HepG2 (cell line): ENCODE results near the gene KRT79. TPM values are rescaled to one million over a fixed set of nuclear protein-coding genes. Genes with fewer than 3 reads are reported as not detected.

Experiments used
- ATAC-seq: fragments of 200-7000 bp; cut with Tn5 transposase; 3 replicates; pipeline ENCODE4 v1.9.1; 2020; ENCODE audit warnings: mild to moderate bottlenecking, moderate library complexity
- Bru-seq: library from RNA; stranded (reverse); fragments of 400-500 nt; gene quantifications from one replicate; lab custom pipeline; 2021; lab: Mats Ljungman, UMichigan
- BruChase-seq, 2 experiments: library from RNA; stranded (reverse); fragments of 400-500 nt; gene quantifications; one replicate each; lab custom pipeline; 2021; lab: Mats Ljungman, UMichigan
- BruUV-seq: library from RNA; stranded (reverse); fragments of 400-500 nt; replicated peaks from 2 replicates; lab custom pipeline; 2021; lab: Mats Ljungman, UMichigan
- CTCF ChIA-PET: fragments of 300-600 bp; formaldehyde crosslinking; extraction: SDS; loops from one replicate; lab custom pipeline; 2021; ENCODE audit warnings: low total read pairs, inconsistent platforms, low intra/inter-chr PET ratio; lab: Yijun Ruan, JAX
- POLR2A ChIA-PET: fragments of 350-600 bp; sonication (Branson Sonifier 250); formaldehyde crosslinking; loops from one replicate; lab custom pipeline; 2020; ENCODE audit warnings: antibody characterized with exemption, inconsistent platforms; lab: Yijun Ruan, JAX
- DNase-seq: peaks from one replicate; pipeline ENCODE4 v3.0.0-alpha.2; 2015; ENCODE audit warnings: low spot score
- FAIRE-seq: peaks from 3 replicates; lab custom pipeline; 2011; peaks lifted over from hg19 to GRCh38; lab: Jason Lieb, UNC
- H2AFZ ChIP-seq: one replicate; pipeline ENCODE4 v1.6.1; 2011; ENCODE audit warnings: low read length, inconsistent platforms
- H3K27ac ChIP-seq: fragments of 300-600 bp; 3 replicates; pipeline ENCODE4 v1.8.0; 2011; ENCODE audit warnings: mixed run types, mild to moderate bottlenecking, mixed read lengths, low read length, inconsistent platforms; ENCODE audit not compliant: insufficient read depth; ENCODE audit errors: extremely low read length
- H3K27me3 ChIP-seq, 2 experiments: fragments of 200-600 bp in 1 of 2; 2 replicates in 1 of 2; 3 replicates in 1 of 2; pipeline versions ENCODE4 v1.6.0 to v1.8.0; 2011; ENCODE audit warnings: low read length in 2 of 2, mild to moderate bottlenecking in 2 of 2, moderate library complexity in 2 of 2, inconsistent platforms in 1 of 2; ENCODE audit not compliant: insufficient read depth in 2 of 2, control insufficient read depth in 1 of 2
- H3K36me3 ChIP-seq, 2 experiments: fragments of 200-600 bp in 1 of 2; replicated peaks in 1 of 2; 2 replicates in 1 of 2; 3 replicates in 1 of 2; pipeline versions ENCODE4 v1.5.1 to v1.8.0; 2011; ENCODE audit warnings: low read length in 2 of 2, inconsistent platforms in 1 of 2; ENCODE audit not compliant: insufficient read depth in 2 of 2, control insufficient read depth in 1 of 2
- H3K4me1 ChIP-seq: 2 replicates; pipeline ENCODE4 v1.5.1; 2012; ENCODE audit warnings: low read length, inconsistent platforms; ENCODE audit not compliant: insufficient read depth
- H3K4me2 ChIP-seq: 2 replicates; pipeline ENCODE4 v1.6.0; 2011; ENCODE audit warnings: low read depth, low read length, inconsistent platforms
- H3K4me3 ChIP-seq, 3 experiments: fragments of 200-600 bp in 1 of 3; sonication (generic), shearing (Covaris generic) in 1 of 3; replicated peaks in 1 of 3; 2 replicates each; pipeline ENCODE4 v1.5.1; 2011 to 2016; ENCODE audit warnings: low read length in 3 of 3, inconsistent platforms in 2 of 3, low read depth in 2 of 3, mild to moderate bottlenecking in 2 of 3, control low read depth in 1 of 3, mixed read lengths in 1 of 3; ENCODE audit not compliant: insufficient read depth in 1 of 3
- H3K79me2 ChIP-seq: one replicate; pipeline ENCODE4 v1.6.1; 2011; ENCODE audit warnings: low read length, inconsistent platforms; ENCODE audit not compliant: insufficient read depth
- H3K9ac ChIP-seq: 2 replicates; pipeline ENCODE4 v1.6.0; 2011; ENCODE audit warnings: mild to moderate bottlenecking, low read depth, low read length, inconsistent platforms; ENCODE audit not compliant: insufficient read depth
- H3K9me3 ChIP-seq: 2 replicates; pipeline ENCODE4 v1.5.1; 2012; ENCODE audit warnings: mild to moderate bottlenecking, low read length
- H4K20me1 ChIP-seq: 2 replicates; pipeline ENCODE4 v1.6.0; 2011; ENCODE audit warnings: inconsistent platforms, mild to moderate bottlenecking, low read length, moderate library complexity; ENCODE audit not compliant: insufficient read depth
- PAX8 ChIP-seq: sonication (generic); formaldehyde crosslinking; IDR thresholded peaks from 2 replicates; pipeline ENCODE4 v1.8.0; 2022; ENCODE audit warnings: mild to moderate bottlenecking, missing genetic modification reagents, borderline replicate concordance
- RFX5 ChIP-seq: IDR thresholded peaks from 2 replicates; pipeline ENCODE4 v1.6.1; 2011; ENCODE audit warnings: low read depth, low read length, improper control_type of control experiment
- SALL2 ChIP-seq: sonication (generic); formaldehyde crosslinking; IDR thresholded peaks from 2 replicates; pipeline ENCODE4 v1.8.1; 2023; ENCODE audit warnings: mild to moderate bottlenecking, missing genetic modification reagents, inconsistent platforms
- SAP130 ChIP-seq: IDR thresholded peaks from 2 replicates; pipeline ENCODE4 v1.6.1; 2016; ENCODE audit warnings: low read depth
- SRY ChIP-seq: sonication (generic); formaldehyde crosslinking; IDR thresholded peaks from 2 replicates; pipeline ENCODE4 v1.8.0; 2022; ENCODE audit warnings: mild to moderate bottlenecking, missing genetic modification reagents
- YEATS2 ChIP-seq: sonication (generic); formaldehyde crosslinking; IDR thresholded peaks from 2 replicates; pipeline ENCODE4 v1.4.0; 2020; ENCODE audit warnings: missing genetic modification reagents, borderline replicate concordance
- ZFP36 ChIP-seq: fragments of 150-350 bp; IDR thresholded peaks from 2 replicates; pipeline ENCODE4 v1.6.1; 2018; ENCODE audit warnings: borderline replicate concordance, low read length, low read depth; ENCODE audit not compliant: partially characterized antibody
- ZNF333 ChIP-seq: sonication (generic); formaldehyde crosslinking; IDR thresholded peaks from 2 replicates; pipeline ENCODE4 v1.4.0; 2020; ENCODE audit warnings: mild to moderate bottlenecking, missing genetic modification reagents, borderline replicate concordance
- ZNF670 ChIP-seq: sonication (generic); formaldehyde crosslinking; IDR thresholded peaks from 2 replicates; pipeline ENCODE4 v1.8.0; 2022; ENCODE audit warnings: mild to moderate bottlenecking, missing genetic modification reagents, borderline replicate concordance
- ZNF792 ChIP-seq: IDR thresholded peaks from 2 replicates; pipeline ENCODE4 v1.6.1; 2016
- ZSCAN5A ChIP-seq: sonication (generic); formaldehyde crosslinking; IDR thresholded peaks from 2 replicates; pipeline ENCODE4 v1.8.0; 2022; ENCODE audit warnings: mild to moderate bottlenecking, missing genetic modification reagents, borderline replicate concordance
- WGBS: methylation state at CpG from one replicate; pipeline ENCODE4 v1.1.6; 2017; ENCODE audit warnings: low lambda C conversion rate; 5-methylcytosine and 5-hydroxymethylcytosine counted together
- in situ Hi-C: cut with HindIII; loops from 2 replicates; pipeline ENCODE4 v1.10.0; 2017; ENCODE audit warnings: low pct_unique_long_range_greater_than_20kb; ENCODE audit not compliant: extremely low pct_ligation_motif_present
- intact Hi-C: fragments of 100-400 bp; cut with micrococcal nuclease; formaldehyde crosslinking; loops from one replicate; pipeline ENCODE4 v1.10.0; 2022; ENCODE audit not compliant: unreplicated experiment
- long read RNA-seq, 2 experiments: library from RNA in 1 of 2; library from polyadenylated mRNA in 1 of 2; stranded (forward) in 1 of 2; unstranded in 1 of 2; transcript quantifications; one replicate each; pipeline ENCODE4 v2.0.0, GENCODE V29; 2019 to 2022
- polyA minus RNA-seq, 3 experiments: library from RNA; depleted of rRNA, polyadenylated mRNA; stranded (reverse); fragments of >200 nt; gene quantifications; 2 replicates each; pipeline ENCODE4 v1.2.3, GENCODE V29; 2011; ENCODE audit warnings: low replicate concordance in 1 of 3
- polyA plus RNA-seq, 8 experiments: library from polyadenylated mRNA; depleted of rRNA in 3 of 8; stranded (reverse) in 7 of 8; unstranded in 1 of 8; fragments of >200 nt; fragmentation: Illumina TruSeq in 4 of 8; extraction: Trizol in 4 of 8; gene quantifications; 2 replicates each; pipeline versions ENCODE4 v1.2.1 to v1.2.3, GENCODE V29; 2011 to 2016; ENCODE audit warnings: low read depth in 4 of 8, missing spikeins in 1 of 8, mixed read lengths in 1 of 8; ENCODE audit not compliant: insufficient read depth in 1 of 8
- total RNA-seq, 5 experiments: library from RNA; depleted of rRNA; stranded (reverse); fragments of >200 nt; fragmentation: Illumina TruSeq; extraction: Trizol; gene quantifications; 2 replicates each; pipeline ENCODE4 v1.2.3, GENCODE V29; 2016; ENCODE audit warnings: low read depth in 1 of 5
- TF ChIP-seq, protein P1 (sequence below): IDR thresholded peaks from 2 replicates; pipeline ENCODE4 v1.6.1; 2016; ENCODE audit warnings: low read depth, borderline replicate concordance
- TF ChIP-seq, protein P2 (sequence below): sonication (generic); formaldehyde crosslinking; IDR thresholded peaks from 2 replicates; pipeline ENCODE4 v1.5.0; 2020; ENCODE audit warnings: mild to moderate bottlenecking, missing genetic modification reagents, moderate library complexity

KRT79 gene
- not detected in 2 replicates for total RNA-seq (2016; rRNA removed; fragmentation: Illumina TruSeq; extraction: Trizol)
- total RNA-seq (2016; cell fraction: cytosol; rRNA removed; fragmentation: Illumina TruSeq; extraction: Trizol; ENCODE audit: low read depth), result not detected in 2 replicates
- total RNA-seq (2016; cell fraction: insoluble cytoplasmic fraction; rRNA removed; fragmentation: Illumina TruSeq; extraction: Trizol), result not detected in 2 replicates
- not detected in 2 replicates for total RNA-seq (2016; cell fraction: membrane; rRNA removed; fragmentation: Illumina TruSeq; extraction: Trizol)
- not detected in 2 replicates for total RNA-seq (2016; cell fraction: nucleus; rRNA removed; fragmentation: Illumina TruSeq; extraction: Trizol)
- polyA plus RNA-seq (2011; rRNA removed), result 0.09 TPM in 1 of 2 replicates, not detected in the other
- polyA plus RNA-seq (2011; cell fraction: cytosol; rRNA removed), result not detected in 2 replicates
- not detected in 2 replicates for polyA plus RNA-seq (2011; cell fraction: nucleus; rRNA removed)
- not detected in 2 replicates for polyA plus RNA-seq (2012)
- polyA plus RNA-seq (2016; cell fraction: cytosol; fragmentation: Illumina TruSeq; extraction: Trizol; ENCODE audit: low read depth), result not detected in 2 replicates
- not detected in 2 replicates for polyA plus RNA-seq (2016; cell fraction: insoluble cytoplasmic fraction; fragmentation: Illumina TruSeq; extraction: Trizol; ENCODE audit: low read depth)
- not detected in 2 replicates for polyA plus RNA-seq (2016; cell fraction: membrane; fragmentation: Illumina TruSeq; extraction: Trizol; ENCODE audit: low read depth)
- polyA plus RNA-seq (2016; cell fraction: nucleus; fragmentation: Illumina TruSeq; extraction: Trizol; ENCODE audit: insufficient read depth, low read depth), result not detected in 2 replicates
- polyA minus RNA-seq (2011; rRNA and poly(A)+ RNA removed; ENCODE audit: low replicate concordance), result not detected in 2 replicates
- polyA minus RNA-seq (2011; cell fraction: cytosol; rRNA and poly(A)+ RNA removed), result not detected in 2 replicates
- polyA minus RNA-seq (2011; cell fraction: nucleus; rRNA and poly(A)+ RNA removed), result not detected in 2 replicates
- not detected for Bru-seq, nascent RNA
- not detected for BruChase-seq, experiment 1, labeled RNA remaining after a 6-hour chase
- BruChase-seq, experiment 2, labeled RNA remaining after a 2-hour chase, result not detected
- long read RNA-seq, experiment 1, result 0 reads
- long read RNA-seq, experiment 2, result 0 reads

- H3K27me3 ChIP-seq, result peaks cover 5 to 47% of the 10 kb centered on the region in 2 experiments
- H3K4me3 ChIP-seq, result no peak within 1 kb of the TSS
- intact Hi-C loops (no loop called here), in situ Hi-C loops (no loop called here)
- BruUV-seq, result no TSS peak
- H3K79me2 ChIP-seq, result no peaks in the 10 kb centered on the region
- no peak within 1 kb of the TSS for H3K9ac ChIP-seq
- no peaks in the 10 kb centered on the region for H3K9me3 ChIP-seq
- FAIRE-seq, result no peak
- H3K36me3 ChIP-seq, result no peaks in the 10 kb centered on the region
- no peaks in the 10 kb centered on the region for H4K20me1 ChIP-seq
- no peak within 1 kb of the TSS for H3K4me2 ChIP-seq
- ChIA-PET CTCF (no interaction called here), POLR2A (no interaction called here)
- DNase-seq, result no peak
- no peak within 1 kb of the TSS for H3K27ac ChIP-seq
- no peaks in the 10 kb centered on the region for H3K4me1 ChIP-seq
- H2AFZ ChIP-seq, result no peak within 1 kb of the TSS
- no peak for ATAC-seq
- 42% methylated on average over 14 of the region's 22 CpGs for WGBS
- TF ChIP-seq SAP130 (CRISPR knock-in tag) (no peak), ZNF792 (CRISPR knock-in tag) (no peak), RFX5 (no peak), SRY (CRISPR knock-in tag) (no peak), ZNF333 (CRISPR knock-in tag) (no peak), YEATS2 (CRISPR knock-in tag) (no peak), SALL2 (no peak), PAX8 (CRISPR knock-in tag) (no peak), ZSCAN5A (no peak), ZFP36 (no peak), ZNF670 (CRISPR knock-in tag) (no peak)
- TF ChIP-seq, protein P1, sequence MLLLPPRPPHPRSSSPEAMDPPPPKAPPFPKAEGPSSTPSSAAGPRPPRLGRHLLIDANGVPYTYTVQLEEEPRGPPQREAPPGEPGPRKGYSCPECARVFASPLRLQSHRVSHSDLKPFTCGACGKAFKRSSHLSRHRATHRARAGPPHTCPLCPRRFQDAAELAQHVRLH, result no peak
- TF ChIP-seq, protein P2, sequence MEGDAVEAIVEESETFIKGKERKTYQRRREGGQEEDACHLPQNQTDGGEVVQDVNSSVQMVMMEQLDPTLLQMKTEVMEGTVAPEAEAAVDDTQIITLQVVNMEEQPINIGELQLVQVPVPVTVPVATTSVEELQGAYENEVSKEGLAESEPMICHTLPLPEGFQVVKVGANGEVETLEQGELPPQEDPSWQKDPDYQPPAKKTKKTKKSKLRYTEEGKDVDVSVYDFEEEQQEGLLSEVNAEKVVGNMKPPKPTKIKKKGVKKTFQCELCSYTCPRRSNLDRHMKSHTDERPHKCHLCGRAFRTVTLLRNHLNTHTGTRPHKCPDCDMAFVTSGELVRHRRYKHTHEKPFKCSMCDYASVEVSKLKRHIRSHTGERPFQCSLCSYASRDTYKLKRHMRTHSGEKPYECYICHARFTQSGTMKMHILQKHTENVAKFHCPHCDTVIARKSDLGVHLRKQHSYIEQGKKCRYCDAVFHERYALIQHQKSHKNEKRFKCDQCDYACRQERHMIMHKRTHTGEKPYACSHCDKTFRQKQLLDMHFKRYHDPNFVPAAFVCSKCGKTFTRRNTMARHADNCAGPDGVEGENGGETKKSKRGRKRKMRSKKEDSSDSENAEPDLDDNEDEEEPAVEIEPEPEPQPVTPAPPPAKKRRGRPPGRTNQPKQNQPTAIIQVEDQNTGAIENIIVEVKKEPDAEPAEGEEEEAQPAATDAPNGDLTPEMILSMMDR, result no peak
Measured at GRCh38 chr12:52833922-52834726, at the start of gene KRT79. TSS of gene KRT79 (minus strand) at chr12:52834311. CDS start at chr12:52834260, 51 bp downstream.
